ENCODE data around the gene CBR4. TPM values are rescaled to one million over a fixed set of nuclear protein-coding genes. Genes with fewer than 3 reads are reported as not detected.

Gene CBR4
- polyA plus RNA-seq (ENCODE audit: insufficient read length in 4 of 4), result 10 to 100 TPM; 38.0 to 55.3 (median 48.7) TPM

- peak; percentile 97 to 99 (median 98) for DNase-seq (ENCODE audit: low read depth in 4 of 4, low spot score in 3 of 4)
These were observed at the start of gene CBR4 for GRCh38 chr4:169010125-169011023. Gene CBR4, minus strand, starts transcription at chr4:169010255. Its CDS starts 166 bp downstream, at chr4:169010089.

DNA sequence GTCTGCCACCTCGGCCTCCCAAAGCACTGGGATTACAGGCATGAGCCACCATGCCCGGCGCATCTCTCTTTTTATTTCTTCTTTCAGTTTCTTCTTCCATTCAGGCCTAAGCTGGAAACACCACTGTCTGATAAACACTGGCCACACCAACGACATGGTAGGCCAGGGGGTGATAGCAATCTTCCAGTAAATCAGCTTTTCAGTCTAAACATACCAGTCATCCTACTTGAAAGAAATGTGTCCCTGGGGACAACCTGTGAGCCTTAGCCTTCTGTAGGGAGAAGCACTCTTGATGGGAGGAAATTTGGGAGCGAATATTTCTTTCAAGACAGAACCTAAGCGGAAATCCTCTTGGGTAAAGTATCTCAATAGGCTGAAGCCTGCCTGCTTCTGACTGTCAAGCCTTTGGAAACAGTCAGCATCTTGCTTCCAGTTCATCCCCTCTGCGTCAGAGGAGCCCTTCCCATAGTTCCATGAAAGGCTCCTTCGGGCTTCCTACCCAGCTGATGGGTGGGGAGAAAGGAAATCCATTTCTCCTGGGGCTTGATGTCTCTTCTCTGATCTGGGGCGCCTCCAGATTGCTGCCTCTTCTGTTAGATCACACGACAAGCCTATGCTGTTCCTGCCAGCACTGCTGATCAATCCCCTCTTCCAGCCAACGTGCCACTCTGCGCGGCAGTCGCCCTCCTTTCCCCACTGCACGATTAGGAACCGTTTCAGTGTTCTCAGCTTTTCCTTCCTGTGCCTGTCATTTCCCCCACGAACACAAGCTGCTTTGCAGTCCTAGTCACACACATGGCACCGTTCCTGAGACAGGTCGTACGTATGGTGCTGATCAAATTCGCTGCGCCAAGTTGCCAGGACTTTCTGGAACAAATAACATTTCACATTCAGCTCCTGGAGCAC is 49.5 kb upstream of the CBR4 start:
- no peak for DNase-seq (ENCODE audit: low read depth in 4 of 4, low spot score in 3 of 4)

DNA sequence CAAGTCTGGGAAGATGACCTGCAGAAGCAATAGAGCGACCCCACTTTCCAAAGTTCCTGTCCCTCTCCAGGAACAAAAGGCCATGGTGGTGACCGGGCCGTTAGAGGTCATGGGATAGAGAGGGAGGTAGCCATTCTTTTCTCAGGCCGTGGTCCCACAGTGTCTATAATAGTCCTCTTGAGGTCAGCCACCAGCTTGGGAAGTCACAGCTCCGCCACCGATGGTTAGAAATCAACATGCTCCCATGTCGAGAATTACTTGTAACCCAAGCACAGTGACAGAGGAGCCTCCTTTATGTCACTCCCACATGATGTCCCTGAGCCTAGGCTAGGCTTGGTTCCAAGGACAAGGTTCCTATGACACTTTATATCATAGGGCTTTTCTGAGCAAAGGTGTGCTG is 48.3 kb upstream of the CBR4 start:
- DNase-seq (ENCODE audit: low read depth in 4 of 4, low spot score in 3 of 4), result no peak

- DNase-seq (ENCODE audit: low read depth in 4 of 4, low spot score in 3 of 4), result no peak
These were observed 44.8 kb upstream of the CBR4 start for GRCh38 chr4:169054879-169055278.

DNA sequence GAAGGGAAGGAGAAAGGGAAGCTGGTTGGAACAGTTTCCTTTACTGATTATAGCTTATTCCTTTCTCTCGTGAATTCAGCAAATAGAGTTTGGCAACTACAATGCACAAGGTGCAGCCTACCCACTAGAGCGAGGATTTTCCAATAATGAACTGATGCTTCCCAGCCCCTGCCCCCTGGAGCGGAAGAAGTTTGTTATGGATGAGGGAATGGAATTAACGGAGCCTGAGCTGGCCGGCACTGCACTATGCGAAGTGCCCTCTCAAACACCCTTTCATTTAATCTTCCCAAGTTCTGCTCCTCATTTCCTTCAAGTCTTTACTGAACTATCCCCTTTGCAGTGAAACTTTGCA is 42.5 kb upstream of the CBR4 start:
- no peak for DNase-seq (ENCODE audit: low read depth in 4 of 4, low spot score in 3 of 4)

DNA sequence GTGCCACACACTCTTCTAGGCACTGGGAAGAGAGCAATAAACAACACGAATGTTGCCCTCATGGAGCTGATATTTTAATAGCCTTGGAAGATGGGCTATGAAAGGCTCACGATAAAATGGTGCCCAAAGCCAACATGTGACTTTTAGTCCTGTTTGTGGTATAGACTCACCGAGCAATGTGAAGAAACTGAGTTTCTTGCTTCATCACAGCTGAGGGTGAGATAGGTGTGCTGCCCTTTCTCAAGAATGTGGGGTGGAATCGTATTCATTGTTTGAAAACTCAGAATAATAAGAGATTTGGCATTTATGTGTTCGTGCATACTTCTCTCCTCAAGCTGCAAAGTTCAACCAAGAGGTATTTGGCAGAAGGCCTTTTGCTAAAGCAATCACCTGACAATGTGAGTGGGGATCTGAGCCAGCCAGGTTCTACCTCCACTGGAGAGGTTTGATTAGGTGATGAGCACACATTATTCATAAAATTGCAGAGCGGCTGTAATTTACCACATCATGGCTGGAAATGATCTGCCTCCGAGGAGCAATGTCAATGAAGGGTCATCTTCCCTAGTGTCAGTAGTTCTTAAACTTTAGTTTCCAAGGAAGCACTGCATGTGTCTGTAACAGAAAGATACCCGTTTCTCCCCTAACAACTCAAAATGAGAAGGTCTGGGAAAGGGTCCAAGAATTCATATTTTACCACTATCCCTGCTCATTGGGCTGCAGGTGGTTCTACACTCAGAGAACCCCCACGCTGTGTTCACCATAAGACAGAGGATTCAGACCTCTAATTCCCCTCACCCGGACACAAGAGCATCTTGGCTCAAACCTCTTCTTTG is 41.9 kb upstream of the CBR4 start:
- DNase-seq (ENCODE audit: low read depth in 4 of 4, low spot score in 3 of 4), result no peak

DNA sequence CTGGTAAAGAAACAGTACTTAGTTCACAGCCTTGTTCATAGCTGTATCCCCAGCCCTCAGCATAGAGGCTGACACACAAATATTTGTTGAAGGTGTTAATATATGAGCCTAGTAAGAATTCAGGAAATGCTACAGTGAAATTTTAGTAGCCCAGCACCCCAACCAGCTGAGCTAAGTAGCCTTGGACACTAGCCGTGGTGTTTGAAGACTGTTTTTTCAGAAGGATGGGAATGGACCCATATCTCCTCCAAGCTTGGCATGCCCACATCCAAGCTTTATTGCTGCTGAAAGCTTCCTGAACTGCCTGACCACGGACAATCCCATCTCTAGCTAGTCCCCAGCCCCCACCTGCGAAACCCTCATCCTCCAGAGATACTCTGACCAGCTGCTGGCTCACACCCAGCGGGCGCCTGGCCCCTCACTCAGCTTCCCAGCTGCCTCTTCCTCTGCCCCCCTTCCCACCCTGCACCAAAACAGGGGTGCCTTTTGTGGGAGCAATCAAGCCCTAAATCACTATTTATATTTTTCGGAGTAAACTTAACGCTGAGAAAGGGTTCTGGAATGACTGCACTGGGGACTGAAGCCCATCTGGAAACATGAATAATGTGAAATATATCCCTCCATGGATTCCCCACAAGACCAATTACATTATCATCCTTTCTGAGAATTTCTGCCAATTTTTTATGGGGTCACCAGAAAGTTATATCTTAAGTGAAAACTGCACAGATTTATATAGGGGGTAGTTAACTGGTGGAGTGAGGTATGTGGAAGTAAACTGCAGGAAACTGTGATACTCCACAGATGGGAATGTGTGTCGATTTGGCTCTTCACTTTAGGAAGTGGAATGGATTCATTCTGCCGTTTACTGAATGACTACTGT is 41.1 kb upstream of the CBR4 start:
- DNase-seq (ENCODE audit: low read depth in 4 of 4, low spot score in 3 of 4), result no peak

GRCh38 chr4:169050284-169050683 is 40.2 kb upstream of the CBR4 start:
- DNase-seq (ENCODE audit: low read depth in 4 of 4, low spot score in 3 of 4), result no peak

- DNase-seq (ENCODE audit: low read depth in 4 of 4, low spot score in 3 of 4), result no peak
These were observed 38.9 kb upstream of the CBR4 start for GRCh38 chr4:169048868-169049414.

DNA sequence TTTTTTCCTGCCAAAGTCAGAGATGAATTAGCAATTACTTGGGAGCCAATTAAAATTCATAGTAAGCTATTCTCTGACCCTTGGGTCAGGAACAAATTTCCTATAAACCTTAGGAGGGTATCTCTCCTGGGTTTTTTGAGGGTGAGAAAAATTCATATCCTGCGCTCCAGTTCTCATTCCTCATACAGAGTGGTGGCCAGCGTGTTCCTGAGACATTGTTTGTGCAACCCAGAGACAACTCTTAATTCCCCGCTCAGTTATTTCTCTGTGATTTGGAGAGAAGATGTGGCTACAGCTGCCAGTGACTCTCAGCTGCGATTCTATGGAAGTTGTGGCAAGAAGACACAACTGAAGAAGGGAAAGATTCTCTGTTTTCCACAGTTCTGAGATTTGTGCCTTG is 37.9 kb upstream of the CBR4 start:
- DNase-seq (ENCODE audit: low read depth in 4 of 4, low spot score in 3 of 4), result no peak

DNA sequence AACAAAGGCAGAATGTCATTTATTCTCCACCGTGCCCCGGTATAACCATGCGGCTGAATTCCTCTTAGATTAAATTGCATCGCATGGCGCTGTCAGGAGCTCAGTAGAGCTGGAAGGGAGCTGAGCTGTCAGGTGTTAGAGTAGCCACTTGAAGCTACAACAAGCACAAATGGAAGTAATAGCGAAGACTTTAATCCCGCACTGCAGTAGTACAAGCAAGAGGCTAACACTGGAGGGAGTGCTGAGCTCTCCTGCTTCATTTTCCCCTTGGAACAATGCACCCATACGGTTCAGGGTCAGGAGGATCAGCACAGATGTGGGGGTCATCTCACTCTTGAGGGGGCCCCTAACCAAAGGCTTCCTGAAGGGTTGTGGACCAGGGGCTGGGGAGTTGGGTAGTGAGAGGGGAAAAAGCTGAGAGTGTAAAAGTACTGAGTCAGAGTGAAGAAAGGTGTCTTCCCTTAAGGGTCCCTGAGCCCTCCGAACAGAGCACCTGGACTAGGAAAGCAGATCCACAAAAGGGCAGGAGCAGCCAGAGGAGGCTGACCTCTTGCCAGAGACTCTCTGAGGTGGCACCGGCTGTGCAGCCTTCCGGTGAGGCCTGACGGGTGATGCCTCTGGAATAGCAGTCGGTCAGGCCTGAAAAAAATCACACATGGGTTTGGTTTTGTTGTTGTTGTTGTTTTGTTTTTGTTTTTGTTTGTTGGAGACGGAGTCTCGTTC is 36.0 kb upstream of the CBR4 start:
- DNase-seq (ENCODE audit: low read depth in 4 of 4, low spot score in 3 of 4), result no peak

DNA sequence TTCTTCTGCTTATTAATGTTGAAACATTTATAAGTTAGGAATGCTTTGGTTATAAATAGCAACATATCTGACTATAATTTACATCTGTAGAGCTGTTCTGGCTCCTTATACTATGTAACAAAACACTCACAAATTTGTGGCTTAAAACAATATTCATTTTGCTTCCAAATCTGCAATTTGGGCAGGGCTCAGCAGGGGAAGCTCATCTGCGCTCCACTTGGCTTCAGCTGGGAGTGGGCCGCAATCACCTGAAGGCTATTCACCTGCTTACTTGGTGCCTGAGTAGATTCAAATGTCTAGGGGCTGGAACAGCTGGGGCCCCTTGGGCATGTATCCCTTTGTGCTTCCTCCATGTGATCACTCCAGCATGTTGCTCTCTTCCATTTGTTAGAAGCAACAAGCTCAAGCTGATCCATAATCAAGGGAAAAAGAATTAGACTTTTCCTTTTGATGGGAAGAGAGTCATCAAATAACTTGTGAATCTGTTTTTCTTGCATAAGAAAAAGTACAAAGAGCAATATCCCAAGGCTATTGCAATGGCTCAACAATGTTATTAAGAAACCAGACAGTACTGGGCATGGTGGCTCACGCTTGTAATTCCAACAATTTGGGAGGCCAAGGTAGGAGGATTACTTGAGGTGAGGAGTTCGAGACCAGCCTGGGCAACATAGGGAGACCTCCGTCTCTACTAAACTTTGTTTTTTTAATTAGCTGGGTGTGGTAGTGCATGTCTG is 34.8 kb upstream of the CBR4 start:
- no peak for DNase-seq (ENCODE audit: low read depth in 4 of 4, low spot score in 3 of 4)

DNA sequence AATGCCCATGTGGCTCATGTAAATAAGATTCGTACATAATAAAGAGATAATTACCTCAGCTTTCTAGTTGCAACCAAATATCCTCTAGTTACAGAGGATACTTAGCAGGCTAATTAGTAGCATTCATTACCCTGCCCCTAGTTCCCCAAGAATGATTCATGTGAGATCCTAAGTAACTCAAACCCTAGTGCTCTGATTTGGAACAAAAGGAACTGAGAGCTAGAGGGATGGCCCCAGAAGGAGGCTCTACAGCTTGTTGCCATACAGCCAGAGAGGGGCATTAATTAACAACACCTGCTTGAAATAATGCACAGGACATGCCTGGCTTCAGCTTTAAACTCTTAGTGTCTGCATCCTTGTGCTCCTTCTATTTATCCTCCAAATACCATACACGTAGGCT is 32.6 kb upstream of the CBR4 start:
- no peak for DNase-seq (ENCODE audit: low read depth in 4 of 4, low spot score in 3 of 4)

GRCh38 chr4:169040559-169041261 is 30.7 kb upstream of the CBR4 start:
- DNase-seq (ENCODE audit: low read depth in 4 of 4, low spot score in 3 of 4), result no peak

DNA sequence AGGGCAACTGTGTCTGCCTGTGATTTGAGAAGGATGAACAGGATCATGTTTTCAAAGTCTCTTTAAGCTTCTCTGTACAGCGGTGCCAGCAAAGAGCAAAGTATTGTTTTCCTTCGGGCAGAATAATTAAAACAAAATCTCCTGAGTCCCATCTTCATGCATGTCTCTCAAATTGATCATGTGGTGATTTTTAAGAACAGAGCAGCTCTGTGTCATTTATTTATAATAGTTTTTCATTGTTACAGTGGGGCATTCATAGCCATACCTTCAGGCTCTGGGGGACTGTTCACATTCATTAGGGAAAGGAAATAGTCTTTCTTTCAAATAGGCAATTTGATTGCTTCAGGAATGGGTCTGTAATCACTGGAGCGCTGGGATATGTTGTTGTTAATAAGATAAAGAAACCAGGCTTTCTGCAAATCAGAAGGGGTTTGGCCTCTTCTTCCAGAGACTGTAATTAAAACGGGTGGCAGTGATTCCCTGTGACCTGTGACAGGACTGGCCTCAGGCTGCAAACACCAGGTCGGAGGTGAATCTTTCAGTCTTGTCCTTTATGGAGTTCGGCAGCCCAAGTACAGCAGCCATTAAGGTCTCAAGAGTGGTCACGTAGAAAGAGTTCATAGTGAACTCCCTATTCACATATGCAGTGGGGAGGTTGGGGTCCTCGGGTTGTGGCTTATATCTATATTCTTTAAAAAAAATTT is 29.3 kb upstream of the CBR4 start:
- DNase-seq (ENCODE audit: low read depth in 4 of 4, low spot score in 3 of 4), result no peak

DNA sequence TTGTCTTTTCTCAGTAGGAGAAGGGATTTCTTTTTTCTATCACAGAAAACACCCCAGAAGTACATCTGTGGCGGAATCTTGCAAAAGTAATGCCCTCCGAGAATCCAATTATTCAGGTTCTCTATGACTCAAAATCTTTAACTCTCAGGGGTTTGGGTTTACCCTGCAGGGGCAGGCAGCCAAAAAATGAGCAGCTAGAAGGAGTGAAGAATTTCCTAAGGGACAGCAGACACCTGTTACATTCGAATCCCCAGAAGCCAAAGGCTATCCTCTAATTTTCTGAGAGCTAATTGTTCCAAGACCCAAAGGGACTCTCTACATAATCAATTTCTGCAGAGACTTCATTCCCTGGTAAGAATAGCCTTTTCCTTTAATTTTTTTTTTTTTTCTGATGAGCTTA is 27.5 kb upstream of the CBR4 start:
- no peak for DNase-seq (ENCODE audit: low read depth in 4 of 4, low spot score in 3 of 4)

All from right renal pelvis (tissue), 4 donors.